Limb (tissue), 2 donors: Measurements from ENCODE around the gene CDC26.
"Not testable (repeated sequence)": the region's sequence is repeated elsewhere in the genome, so short reads cannot be mapped to it uniquely, and the experiment has no call there.

Experiments used
- DNase-seq, 2 donors: peaks; one replicate each; pipeline ENCODE4 v3.0.0-alpha.2; 2016; ENCODE audit errors: extremely low spot score in 2 of 2

CDC26 gene

GRCh38 chr9:113238859-113239232, 36.5 kb downstream of the CDC26 start:
- DNase-seq = no peak

GRCh38 chr9:113238202-113238858, 37.0 kb downstream of the CDC26 start:
- no peak for DNase-seq

DNA sequence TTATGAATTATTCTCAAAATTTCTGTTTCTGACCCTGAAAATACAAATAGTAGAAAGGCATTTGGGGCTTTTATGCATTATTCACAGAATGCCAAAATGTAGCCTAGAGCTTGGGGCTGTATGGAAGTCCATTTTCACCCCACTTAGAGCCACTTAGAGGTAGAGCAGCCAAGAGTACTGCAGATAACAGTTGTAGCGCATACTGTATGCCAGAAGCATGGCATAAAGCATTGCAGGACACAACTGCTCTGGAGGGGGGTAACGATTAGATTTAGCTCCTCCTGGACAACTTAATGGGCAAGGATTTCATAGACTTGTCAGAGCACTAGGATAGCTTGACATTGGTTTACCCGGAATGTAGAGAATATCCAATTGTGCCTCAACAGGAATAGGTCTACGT, 38.3 kb downstream of the CDC26 start:
- DNase-seq = no peak

- not testable (repeated sequence) for DNase-seq
Measured at GRCh38 chr9:113235701-113236255, 39.6 kb downstream of the CDC26 start.

DNA sequence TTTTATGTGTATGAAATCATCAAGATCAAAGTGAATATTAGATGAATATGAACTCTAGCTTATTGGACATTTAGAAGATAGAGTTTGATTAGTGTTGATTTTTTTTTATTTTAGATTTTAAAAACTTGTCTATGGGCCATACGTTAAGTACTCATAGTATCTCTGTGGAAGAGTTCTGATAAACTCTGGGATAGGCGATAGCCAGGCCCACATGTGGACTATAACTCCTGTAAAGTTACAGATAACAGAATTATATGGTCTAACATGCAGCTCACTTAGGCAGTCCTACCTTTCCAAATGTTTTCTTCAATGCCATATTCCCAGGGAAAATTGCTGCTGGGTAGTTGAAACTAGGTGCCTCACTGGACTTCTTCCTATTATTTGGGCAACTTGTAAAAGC, 43.7 kb downstream of the CDC26 start:
- no peak for DNase-seq

DNA sequence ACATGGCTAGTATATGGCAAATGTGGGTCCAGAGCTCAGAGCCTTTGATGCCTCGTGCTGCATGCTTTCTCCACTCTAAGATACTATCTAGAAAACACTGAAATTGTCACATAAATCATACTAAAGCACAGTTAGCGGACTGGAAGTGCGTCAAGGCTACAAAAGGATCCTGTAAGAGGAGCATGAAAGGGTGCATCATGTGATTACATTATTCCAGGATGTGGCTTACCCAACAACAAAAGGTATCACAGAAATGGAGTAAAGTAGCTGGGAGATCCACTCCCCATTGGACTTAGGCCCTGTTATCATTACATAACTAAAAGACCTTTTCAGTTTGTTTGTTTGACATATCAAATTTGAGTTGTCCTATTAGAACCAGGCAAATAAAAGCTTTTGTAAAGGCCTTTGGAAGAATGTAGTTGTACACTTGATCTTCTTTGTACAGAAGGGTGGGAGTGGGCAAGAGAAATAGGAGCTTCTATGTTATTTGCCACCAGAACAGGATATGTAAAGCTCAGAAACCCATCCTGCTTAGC, 47.2 kb downstream of the CDC26 start:
- DNase-seq = no peak

DNA sequence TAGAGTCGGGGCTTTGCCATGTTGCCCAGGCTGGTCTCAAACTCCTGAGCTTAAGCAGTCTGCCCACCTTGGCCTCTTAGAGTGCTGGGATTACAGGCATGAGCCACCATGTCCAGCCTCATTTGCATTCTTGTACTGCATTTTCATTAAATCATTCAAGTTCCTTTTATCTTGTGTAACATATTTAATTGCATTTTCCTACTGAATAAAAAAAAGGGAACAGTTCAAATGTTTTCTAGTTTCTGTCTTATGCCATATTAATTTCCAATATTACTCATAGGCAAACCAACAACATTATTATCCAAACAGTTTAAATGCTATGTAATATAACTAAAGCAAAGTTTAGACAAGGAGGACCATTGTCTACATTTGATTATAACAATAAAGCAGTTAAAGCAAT, 47.9 kb downstream of the CDC26 start:
- no peak for DNase-seq

GRCh38 chr9:113223963-113224362, 51.4 kb downstream of the CDC26 start:
- no peak for DNase-seq

- no peak for DNase-seq
Measured at GRCh38 chr9:113222482-113222841, 52.9 kb downstream of the CDC26 start.

GRCh38 chr9:113221800-113222481, 53.4 kb downstream of the CDC26 start:
- DNase-seq = no peak

DNA sequence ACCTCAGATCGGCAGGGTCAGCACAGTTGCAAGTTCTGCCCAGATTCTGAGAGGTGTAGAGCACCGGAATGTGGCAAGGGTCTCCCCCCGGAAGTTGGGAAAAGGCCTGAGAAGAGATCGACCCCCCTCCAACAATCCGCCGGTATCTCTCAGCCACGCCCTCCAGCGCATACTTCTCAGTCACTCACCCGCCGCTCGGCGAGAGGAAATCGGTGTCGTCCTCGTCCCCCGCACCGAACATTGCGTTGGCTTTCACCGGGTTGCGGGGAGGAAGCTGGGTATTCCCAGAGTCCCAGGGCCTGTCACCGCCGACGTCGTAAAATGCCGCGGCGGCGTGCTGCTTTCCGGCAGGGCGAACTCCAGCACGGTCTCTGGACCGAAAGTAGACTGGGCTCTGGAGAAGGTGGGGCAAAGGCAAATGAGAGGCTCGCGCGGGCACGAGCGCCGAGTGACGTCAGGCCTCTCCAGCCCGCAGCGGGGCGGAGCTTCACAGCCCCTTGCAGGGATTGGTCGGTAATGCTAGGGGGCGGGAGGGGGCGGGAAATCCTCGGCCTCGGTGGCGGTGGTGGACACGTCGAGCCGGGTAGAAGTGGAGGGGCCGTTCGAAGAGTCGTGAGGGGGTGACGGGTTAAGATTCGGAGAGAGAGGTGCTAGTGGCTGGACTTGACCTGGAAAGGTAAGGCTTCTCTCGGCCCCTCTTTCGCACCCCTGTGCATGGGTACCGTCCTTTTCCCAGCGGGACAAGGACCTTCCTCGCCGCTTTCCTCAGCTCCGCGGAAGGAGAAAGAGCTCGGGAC, 54.2 kb downstream of the CDC26 start, which contains the start of the genes FKBP15 and SLC31A1:
Gene FKBP15, minus strand, starts transcription at position 275 of the 797 bp plus-strand sequence. Its CDS starts 34 bp downstream, at position 241.
Gene SLC31A1, plus strand, starts transcription at position 542 of the 797 bp plus-strand sequence. CDS start 34,605 bp downstream, outside the sequence.
- DNase-seq = peak; percentile 98 to 99

GRCh38 chr9:113220467-113221002, 54.8 kb downstream of the CDC26 start:
- no peak for DNase-seq

GRCh38 chr9:113219969-113220368, 55.4 kb downstream of the CDC26 start:
- no peak for DNase-seq

GRCh38 chr9:113219186-113219936, 56.0 kb downstream of the CDC26 start:
- no peak for DNase-seq
